Dendritic cell treated with granulocyte-macrophage colony-stimulating factor and Interleukin-4, amounts not matched to agents 40 ng/mL and 50 ng/mL, for 4 days (primary cell): ENCODE measurements around the gene NUP58.
"Not testable (repeated sequence)": the region's sequence is repeated elsewhere in the genome, so short reads cannot be mapped to it uniquely, and the experiment has no call there.

Source experiments
- H3K27ac Mint-ChIP-seq: one replicate; pipeline ENCODE4 v1.8.0; 2022; ENCODE audit warnings: mild to moderate bottlenecking, mixed read lengths
- H3K27me3 Mint-ChIP-seq: one replicate; pipeline ENCODE4 v1.8.0; 2022; ENCODE audit warnings: mild to moderate bottlenecking, mixed read lengths
- H3K36me3 Mint-ChIP-seq: one replicate; pipeline ENCODE4 v1.8.0; 2022; ENCODE audit warnings: low read depth, mixed read lengths
- H3K4me1 Mint-ChIP-seq: one replicate; pipeline ENCODE4 v1.8.0; 2022; ENCODE audit warnings: low read depth, mixed read lengths
- H3K4me3 Mint-ChIP-seq: one replicate; pipeline ENCODE4 v1.8.0; 2022; ENCODE audit warnings: mild to moderate bottlenecking, moderate library complexity, mixed read lengths
- H3K9me3 Mint-ChIP-seq: one replicate; pipeline ENCODE4 v1.8.0; 2022; ENCODE audit warnings: mixed read lengths
- intact Hi-C: fragments of 100-400 bp; cut with micrococcal nuclease; formaldehyde crosslinking; loops from one replicate; pipeline ENCODE4 v1.15.0; 2022

NUP58 gene

DNA sequence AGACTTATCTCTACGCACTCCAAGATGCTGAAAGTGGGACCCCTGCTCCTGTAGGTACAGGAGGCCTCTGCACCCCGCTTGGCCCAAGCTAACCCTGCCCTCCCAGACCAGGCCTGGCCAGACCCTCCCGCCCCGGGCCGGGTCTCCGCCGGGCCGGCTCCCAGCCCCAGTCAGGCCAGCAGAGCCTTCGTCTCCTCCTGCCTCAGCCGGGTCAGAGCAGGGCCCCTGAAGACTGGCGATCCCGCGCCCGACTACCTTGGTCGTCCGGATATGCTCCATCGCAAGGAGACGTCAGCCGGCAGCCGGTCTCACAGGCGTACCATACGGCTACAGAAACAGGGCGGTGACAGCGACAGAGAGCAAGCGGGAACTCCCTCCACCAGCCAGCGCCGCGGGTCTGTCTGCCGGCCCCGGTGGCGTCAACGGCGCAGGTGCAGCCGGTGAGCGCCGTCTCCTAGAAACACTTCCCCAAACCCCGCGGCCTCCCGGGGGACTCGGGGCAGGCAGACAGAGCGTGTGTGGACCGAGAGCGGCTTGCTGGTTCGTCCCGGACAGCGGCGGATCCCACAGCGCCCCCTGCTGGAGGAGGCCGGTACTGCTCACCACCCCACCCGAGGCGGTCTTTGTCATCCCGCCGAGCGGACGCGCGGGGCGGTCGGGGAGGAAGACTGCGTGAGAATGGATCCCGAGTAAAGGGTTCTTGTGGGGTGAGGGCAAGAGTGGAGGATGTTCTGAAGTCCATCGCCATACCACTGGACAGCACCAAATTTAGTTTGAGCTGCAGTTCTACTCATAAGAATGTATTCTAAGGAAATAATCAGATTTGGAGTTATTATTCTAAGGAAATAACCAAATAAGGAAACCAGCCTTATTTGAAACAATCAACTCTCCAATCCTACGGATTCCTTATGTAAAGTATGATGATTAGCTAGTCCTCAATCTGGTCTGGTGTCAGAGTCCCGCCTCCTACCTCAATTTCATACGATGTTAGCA is 14.2 kb upstream of the NUP58 start, which contains the start of gene MTMR6:
Gene MTMR6, minus strand, starts transcription at position 520 of the 993 bp plus-strand sequence. Its CDS starts 241 bp downstream, at position 279.
- intact Hi-C loops: loop anchor here (1.0 kb wide), 2 partner anchors 14 to 20 kb away; partner anchors contain the start of gene NUP58
- Mint-ChIP-seq H3K4me1 (peaks cover 55% of the 10 kb centered on the region), H3K27ac (peak within 1 kb of the TSS; percentile 98), H3K9me3 (no peaks in the 10 kb centered on the region), H3K4me3 (peak within 1 kb of the TSS; percentile 95), H3K36me3 (peaks cover 37% of the 10 kb centered on the region), H3K27me3 (peaks cover 2% of the 10 kb centered on the region)

DNA sequence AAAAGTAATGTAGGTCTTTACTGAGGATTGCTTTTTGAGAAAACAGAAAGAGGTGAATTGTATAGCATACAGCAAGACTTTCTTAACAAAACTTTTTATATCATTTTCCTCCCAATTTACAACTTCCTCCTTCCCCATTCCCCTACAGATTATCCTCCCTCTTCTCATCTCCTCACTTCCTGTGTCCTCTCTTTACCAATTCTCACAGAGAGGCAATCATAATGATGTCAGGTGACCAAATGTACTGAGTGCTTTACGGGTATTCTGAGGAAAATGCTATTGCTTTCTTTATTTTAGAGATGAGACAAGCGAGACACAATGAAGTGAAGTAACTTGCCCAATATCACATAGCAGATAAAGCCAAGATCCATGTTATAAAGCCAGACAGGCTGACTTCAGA is 12.5 kb upstream of the NUP58 start:
- H3K4me1 Mint-ChIP-seq: peaks cover 41% of the 10 kb centered on the region
- intact Hi-C loops: no loop called here
- H3K36me3 Mint-ChIP-seq: peaks cover 23% of the 10 kb centered on the region
- H3K27me3 Mint-ChIP-seq: peaks cover 2% of the 10 kb centered on the region
- H3K4me3 Mint-ChIP-seq: no peak overlapping the region
- H3K27ac Mint-ChIP-seq: peak overlapping the region; percentile 58
- H3K9me3 Mint-ChIP-seq: no peaks in the 10 kb centered on the region

- intact Hi-C loops: loop anchor here (1.0 kb wide), 1 partner anchor 16 kb away; no protein-coding TSS in a partner anchor
- Mint-ChIP-seq H3K9me3 (no peaks in the 10 kb centered on the region), H3K27me3 (peaks cover 9% of the 10 kb centered on the region), H3K36me3 (peaks cover 8% of the 10 kb centered on the region), H3K27ac (peak overlapping the region; percentile 82), H3K4me3 (no peak overlapping the region), H3K4me1 (peaks cover 21% of the 10 kb centered on the region)
These were observed 9.7 kb upstream of the NUP58 start for GRCh38 chr13:25291691-25292090.

DNA sequence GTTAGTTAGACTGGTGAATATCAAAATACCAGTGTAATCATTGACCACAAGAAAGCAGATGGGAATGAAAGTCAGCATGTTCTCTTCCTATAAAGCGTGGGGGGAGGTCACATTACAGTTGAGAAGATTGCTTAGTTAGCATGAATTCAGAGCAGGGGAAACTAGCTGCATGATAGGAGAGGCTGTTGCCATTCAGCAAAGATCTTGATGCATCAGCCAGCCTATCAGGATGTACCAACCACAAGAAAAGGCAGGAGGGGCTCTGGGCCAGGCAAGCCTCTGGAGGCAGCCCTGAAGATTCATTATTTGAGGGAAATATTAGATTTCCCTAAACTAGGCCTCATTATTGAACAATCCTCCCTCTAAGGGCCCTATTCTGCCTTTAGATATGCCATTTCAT is 9.1 kb upstream of the NUP58 start:
- H3K27ac Mint-ChIP-seq: peak overlapping the region; percentile 82
- H3K36me3 Mint-ChIP-seq: peaks cover 2% of the 10 kb centered on the region
- H3K27me3 Mint-ChIP-seq: peaks cover 10% of the 10 kb centered on the region
- peaks cover 21% of the 10 kb centered on the region for H3K4me1 Mint-ChIP-seq
- H3K4me3 Mint-ChIP-seq: no peak overlapping the region
- intact Hi-C loops: loop anchor here (1.0 kb wide), 1 partner anchor 17 kb away; no protein-coding TSS in a partner anchor
- H3K9me3 Mint-ChIP-seq: no peaks in the 10 kb centered on the region

DNA sequence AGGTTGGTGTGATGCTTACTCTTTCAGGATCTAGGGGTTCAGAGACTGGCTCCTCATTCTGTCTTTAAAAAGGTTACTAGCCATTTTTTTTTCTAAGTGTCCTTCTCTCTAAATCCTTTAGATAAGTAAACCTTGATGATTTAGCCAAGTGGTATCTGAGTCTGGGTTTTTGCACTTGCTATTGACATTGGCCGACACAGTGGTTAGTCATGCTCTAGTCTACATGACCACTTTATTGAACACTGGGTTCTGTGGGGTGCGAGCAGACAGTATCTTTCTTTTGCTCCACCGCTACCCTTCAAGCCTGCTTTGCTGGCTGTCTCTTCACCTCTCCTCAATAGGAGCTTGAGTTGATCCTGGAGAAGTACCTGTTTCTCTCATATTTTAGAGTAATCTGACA is 6.2 kb upstream of the NUP58 start:
- Mint-ChIP-seq H3K27me3 (peaks cover 14% of the 10 kb centered on the region), H3K4me3 (no peak overlapping the region), H3K36me3 (no peaks in the 10 kb centered on the region), H3K9me3 (no peaks in the 10 kb centered on the region), H3K4me1 (peaks cover 16% of the 10 kb centered on the region), H3K27ac (no peak overlapping the region)
- intact Hi-C loops: no loop called here

DNA sequence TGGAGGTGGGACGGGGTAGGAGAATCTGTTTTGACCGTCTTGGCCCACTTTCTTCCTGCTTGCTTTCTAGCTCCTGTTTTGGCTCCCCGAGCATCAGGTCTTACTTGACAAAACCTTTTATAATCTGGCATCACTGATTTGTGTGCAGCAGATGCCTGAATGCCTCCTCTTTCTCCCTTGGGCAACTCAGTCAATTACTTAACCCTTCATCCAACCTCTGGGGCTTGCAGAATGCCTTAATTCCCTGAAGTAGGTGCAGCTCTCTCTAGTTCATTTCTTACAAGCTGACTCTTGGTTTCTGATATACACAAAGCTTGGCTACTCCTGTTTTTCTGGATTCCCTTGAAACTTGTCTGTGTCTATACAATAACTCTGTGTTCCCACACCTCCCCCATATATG is 5.7 kb upstream of the NUP58 start:
- H3K36me3 Mint-ChIP-seq: no peaks in the 10 kb centered on the region
- H3K4me1 Mint-ChIP-seq: peaks cover 21% of the 10 kb centered on the region
- intact Hi-C loops: no loop called here
- H3K9me3 Mint-ChIP-seq: no peaks in the 10 kb centered on the region
- peaks cover 14% of the 10 kb centered on the region for H3K27me3 Mint-ChIP-seq
- no peak overlapping the region for H3K4me3 Mint-ChIP-seq
- no peak overlapping the region for H3K27ac Mint-ChIP-seq

DNA sequence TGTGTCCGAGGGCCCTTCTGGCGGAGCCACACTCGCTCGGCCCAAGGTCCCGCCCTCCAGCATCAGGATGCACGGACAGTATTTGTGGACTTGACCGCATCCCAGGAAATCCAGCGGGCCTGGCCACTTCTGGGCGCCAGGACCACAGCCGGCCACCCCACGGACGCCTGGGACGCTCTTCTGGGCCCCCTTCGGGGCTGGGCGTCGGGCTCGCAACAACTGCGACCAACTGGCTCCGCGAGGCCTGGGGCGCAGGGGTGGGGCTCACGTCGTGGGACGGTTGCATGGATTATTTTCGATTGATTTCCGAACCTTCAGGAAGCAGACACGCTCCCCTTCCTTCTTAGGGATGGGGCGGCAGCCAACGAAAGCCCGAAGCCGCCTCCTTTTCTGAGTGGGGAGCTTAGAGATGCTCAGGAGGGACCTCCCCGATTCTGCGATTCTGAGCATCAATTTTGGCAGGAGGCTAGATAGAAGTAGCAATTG is 521 bp upstream of the NUP58 start:
- H3K4me3 Mint-ChIP-seq: peak overlapping the region; percentile 86
- H3K9me3 Mint-ChIP-seq: no peaks in the 10 kb centered on the region
- H3K36me3 Mint-ChIP-seq: peaks cover 32% of the 10 kb centered on the region
- peaks cover 44% of the 10 kb centered on the region for H3K4me1 Mint-ChIP-seq
- intact Hi-C loops: loop anchor here (1.0 to 10.0 kb wide), 3 partner anchors 14 to 1926 kb away; partner anchors contain the start of gene MTMR6
- peaks cover 9% of the 10 kb centered on the region for H3K27me3 Mint-ChIP-seq
- peak overlapping the region; percentile 89 for H3K27ac Mint-ChIP-seq

GRCh38 chr13:25302121-25302520 is 696 bp downstream of the NUP58 start:
- intact Hi-C loops: loop anchor here (5.0 to 10.0 kb wide), 2 partner anchors 35 to 1927 kb away; no protein-coding TSS in a partner anchor
- H3K9me3 Mint-ChIP-seq: no peaks in the 10 kb centered on the region
- peaks cover 52% of the 10 kb centered on the region for H3K4me1 Mint-ChIP-seq
- H3K36me3 Mint-ChIP-seq: peaks cover 39% of the 10 kb centered on the region
- H3K27ac Mint-ChIP-seq: peak overlapping the region; percentile 89
- H3K27me3 Mint-ChIP-seq: peaks cover 5% of the 10 kb centered on the region
- H3K4me3 Mint-ChIP-seq: peak overlapping the region; percentile 86

GRCh38 chr13:25306671-25307464 is 5.4 kb downstream of the NUP58 start:
- Mint-ChIP-seq H3K36me3 (peaks cover 77% of the 10 kb centered on the region), H3K9me3 (no peaks in the 10 kb centered on the region), H3K27ac (peak overlapping the region; percentile 53), H3K27me3 (no peaks in the 10 kb centered on the region), H3K4me1 (peaks cover 61% of the 10 kb centered on the region), H3K4me3 (no peak overlapping the region)
- intact Hi-C loops: loop anchor here (10.0 kb wide), 1 partner anchor 1932 kb away; no protein-coding TSS in a partner anchor

DNA sequence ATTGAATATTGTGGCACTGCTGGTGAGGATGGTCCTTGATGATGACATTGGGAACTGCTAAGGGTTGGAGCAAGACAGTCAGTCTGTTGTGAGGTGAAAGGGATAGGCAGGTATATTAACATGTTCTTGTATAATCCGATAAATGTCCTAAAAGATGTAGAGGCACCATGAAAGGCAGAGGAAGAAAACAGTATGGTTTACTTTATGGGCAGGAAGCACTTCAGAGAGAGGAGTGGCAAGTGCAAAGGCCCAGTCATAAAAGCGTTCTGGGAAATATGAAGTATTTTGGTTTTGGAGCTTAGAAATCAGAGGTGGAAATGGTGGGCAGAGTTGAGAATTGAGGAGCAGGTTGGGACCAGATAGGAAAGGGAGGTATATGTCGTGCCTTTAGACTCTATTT is 9.5 kb downstream of the NUP58 start:
- Mint-ChIP-seq H3K9me3 (no peaks in the 10 kb centered on the region), H3K27me3 (no peaks in the 10 kb centered on the region), H3K4me1 (peaks cover 34% of the 10 kb centered on the region), H3K4me3 (no peak overlapping the region), H3K27ac (peak overlapping the region; percentile 83), H3K36me3 (peaks cover 83% of the 10 kb centered on the region)
- intact Hi-C loops: loop anchor here (5.0 kb wide), 1 partner anchor 39 kb away; no protein-coding TSS in a partner anchor

DNA sequence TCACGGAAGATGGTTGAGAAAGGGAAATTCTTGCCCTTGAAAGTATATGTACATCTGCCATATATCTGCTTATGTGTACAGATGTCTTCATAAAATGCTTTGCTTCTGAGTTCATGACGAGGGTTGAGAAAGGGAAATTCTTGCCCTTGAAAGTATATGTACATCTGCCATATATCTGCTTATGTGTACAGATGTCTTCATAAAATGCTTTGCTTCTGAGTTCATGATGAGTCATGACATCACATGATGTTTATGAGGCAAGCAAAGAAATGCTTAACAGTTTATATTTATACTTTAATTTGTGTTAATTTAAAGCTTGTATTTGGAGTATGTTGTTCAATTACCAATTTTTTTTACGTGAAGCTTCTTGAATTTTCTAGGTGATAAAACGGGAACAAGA is 17.5 kb downstream of the NUP58 start:
- H3K27ac Mint-ChIP-seq, H3K4me3 Mint-ChIP-seq, H3K4me1 Mint-ChIP-seq, H3K27me3 Mint-ChIP-seq, H3K9me3 Mint-ChIP-seq, intact Hi-C loops: not testable (repeated sequence)
- H3K36me3 Mint-ChIP-seq: peaks cover 66% of the 10 kb centered on the region

DNA sequence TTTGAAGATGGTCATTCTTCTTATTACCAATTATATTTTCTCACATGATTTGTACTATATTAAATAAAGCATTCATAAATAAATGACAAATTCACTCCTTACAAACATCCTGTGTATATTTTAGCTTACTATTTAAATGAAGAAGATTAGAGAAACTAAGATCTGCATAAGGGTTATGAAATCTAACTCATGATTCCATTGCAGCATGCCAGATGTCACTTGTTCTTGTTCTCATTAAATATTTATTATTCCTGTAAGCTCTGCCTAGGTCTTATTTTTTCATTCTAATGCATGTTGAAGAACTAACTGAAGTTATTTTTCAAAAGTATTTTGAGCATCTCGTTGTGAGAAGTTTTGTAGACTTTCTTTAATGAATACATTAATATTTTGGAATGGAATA is 18.3 kb downstream of the NUP58 start:
- Mint-ChIP-seq H3K4me1 (no peaks in the 10 kb centered on the region), H3K27ac (no peak overlapping the region), H3K36me3 (peaks cover 69% of the 10 kb centered on the region), H3K4me3 (no peak overlapping the region), H3K9me3 (no peaks in the 10 kb centered on the region), H3K27me3 (no peaks in the 10 kb centered on the region)
- intact Hi-C loops: loop anchor here (10.0 kb wide), 1 partner anchor 875 kb away; no protein-coding TSS in a partner anchor

DNA sequence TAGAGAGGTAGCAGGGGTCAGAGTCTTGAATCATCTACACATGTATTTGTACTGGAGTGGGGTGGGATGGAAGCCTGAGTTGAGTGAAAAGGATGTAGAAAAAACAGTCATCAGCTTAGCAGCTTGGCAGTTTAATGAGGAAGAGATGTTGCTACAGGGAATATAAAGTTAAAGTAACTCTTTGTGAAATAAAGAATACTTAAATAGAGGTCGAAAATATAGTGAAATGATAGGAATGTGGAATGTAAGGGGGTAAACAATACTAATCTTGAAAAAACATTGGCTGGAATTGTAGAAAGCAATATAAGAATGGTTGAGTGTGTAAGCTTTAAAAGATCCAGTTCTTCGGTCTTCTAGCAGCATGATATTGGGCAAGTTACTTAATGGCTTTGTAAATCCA is 22.7 kb downstream of the NUP58 start:
- intact Hi-C loops: loop anchor here (10.0 kb wide), 1 partner anchor 879 kb away; no protein-coding TSS in a partner anchor
- Mint-ChIP-seq H3K36me3 (peaks cover 64% of the 10 kb centered on the region), H3K4me1 (no peaks in the 10 kb centered on the region), H3K4me3 (no peak overlapping the region), H3K27me3 (no peaks in the 10 kb centered on the region), H3K27ac (no peak overlapping the region), H3K9me3 (no peaks in the 10 kb centered on the region)
